Right lobe of liver (tissue), 6 donors: ENCODE measurements around the gene CACNB1. TPM values are rescaled to one million over a fixed set of nuclear protein-coding genes. Genes with fewer than 3 reads are reported as not detected.

Experiments
- ATAC-seq, 4 donors: fragments of 200-7000 bp; cut with Tn5 transposase; one replicate each; pipeline ENCODE4 v1.9.1; 2020; ENCODE audit warnings: mild to moderate bottlenecking in 4 of 4, moderate library complexity in 4 of 4
- DNase-seq, 3 donors: peaks; one replicate each; pipeline ENCODE4 v3.0.0-alpha.2; 2020
- H3K27ac ChIP-seq, 3 donors: fragments of 200-600 bp; one replicate each; pipeline ENCODE4 v1.8.0; 2022
- H3K27me3 ChIP-seq, 2 donors: fragments of 200-600 bp; one replicate each; pipeline ENCODE4 v1.8.0; 2022
- H3K36me3 ChIP-seq, 4 donors: fragments of 200-600 bp; sonication (generic) in 1 of 4; one replicate each; pipeline versions ENCODE4 v1.5.1 to v1.8.0; 2017 to 2022; ENCODE audit warnings: control low read depth in 1 of 4
- H3K4me1 ChIP-seq, 4 donors: fragments of 200-600 bp; sonication (generic) in 1 of 4; one replicate each; pipeline versions ENCODE4 v1.5.1 to v1.8.0; 2017 to 2022; ENCODE audit warnings: control low read depth in 1 of 4
- H3K4me3 ChIP-seq, 3 donors: fragments of 200-600 bp; one replicate each; pipeline ENCODE4 v1.8.0; 2022
- H3K9me3 ChIP-seq, 4 donors: fragments of 200-600 bp; sonication (generic) in 1 of 4; one replicate each; pipeline versions ENCODE4 v1.5.1 to v1.8.0; 2017 to 2022; ENCODE audit warnings: control low read depth in 1 of 4
- POLR2A ChIP-seq: fragments of 450-650 bp; IDR thresholded peaks from one replicate; pipeline ENCODE4 v1.6.1; 2017; ENCODE audit warnings: antibody characterized with exemption, mild to moderate bottlenecking
- WGBS: methylation state at CpG from one replicate; pipeline ENCODE4 v1.1.6; 2018; ENCODE audit warnings: low coverage, low lambda C conversion rate; ENCODE audit not compliant: insufficient coverage; ENCODE audit errors: missing lambda C conversion rate; 5-methylcytosine and 5-hydroxymethylcytosine counted together
- intact Hi-C, 2 donors: fragments of 100-400 bp; cut with DNase I; formaldehyde crosslinking; loops; one replicate each; pipeline versions ENCODE4 v1.11.2 to v1.14.1; 2022
- total RNA-seq, 6 experiments: library from RNA; depleted of rRNA in 2 of 6; stranded (reverse); fragments of >200 nt in 2 of 6; fragmentation: NEBNext Ultra II Directional in 3 of 6; extraction: Animal tissue kit (Norgen Biotek cat#: 25700) in 3 of 6; gene quantifications; one replicate each; pipeline versions ENCODE4 v1.1.0 to v1.2.4, GENCODE V29; 2016 to 2023
- TF ChIP-seq, protein P1 (sequence below), 4 donors: fragments of 200-600 bp in 3 of 4; fragments of 450-650 bp in 1 of 4; IDR thresholded peaks; one replicate each; pipeline versions ENCODE4 v1.5.1 to v1.8.0; 2016 to 2022; ENCODE audit warnings: antibody characterized with exemption in 4 of 4, mild to moderate bottlenecking in 2 of 4
- donor health status: DM: no; HTN: yes; CAD: no.
- donor health status: DM: no; HTN: no; CAD: no.
- donor health status: DM: no; HTN: no; CAD: no.
- donor health status: DM: no; HTN: yes; CAD: no.
- donor health status: DM: no; HTN: yes; CAD: no.

The CACNB1 gene
- total RNA-seq, 6 experiments from 2014 or later = 0.18 to 1.3 (median 0.27) TPM; not detected in 1

DNA sequence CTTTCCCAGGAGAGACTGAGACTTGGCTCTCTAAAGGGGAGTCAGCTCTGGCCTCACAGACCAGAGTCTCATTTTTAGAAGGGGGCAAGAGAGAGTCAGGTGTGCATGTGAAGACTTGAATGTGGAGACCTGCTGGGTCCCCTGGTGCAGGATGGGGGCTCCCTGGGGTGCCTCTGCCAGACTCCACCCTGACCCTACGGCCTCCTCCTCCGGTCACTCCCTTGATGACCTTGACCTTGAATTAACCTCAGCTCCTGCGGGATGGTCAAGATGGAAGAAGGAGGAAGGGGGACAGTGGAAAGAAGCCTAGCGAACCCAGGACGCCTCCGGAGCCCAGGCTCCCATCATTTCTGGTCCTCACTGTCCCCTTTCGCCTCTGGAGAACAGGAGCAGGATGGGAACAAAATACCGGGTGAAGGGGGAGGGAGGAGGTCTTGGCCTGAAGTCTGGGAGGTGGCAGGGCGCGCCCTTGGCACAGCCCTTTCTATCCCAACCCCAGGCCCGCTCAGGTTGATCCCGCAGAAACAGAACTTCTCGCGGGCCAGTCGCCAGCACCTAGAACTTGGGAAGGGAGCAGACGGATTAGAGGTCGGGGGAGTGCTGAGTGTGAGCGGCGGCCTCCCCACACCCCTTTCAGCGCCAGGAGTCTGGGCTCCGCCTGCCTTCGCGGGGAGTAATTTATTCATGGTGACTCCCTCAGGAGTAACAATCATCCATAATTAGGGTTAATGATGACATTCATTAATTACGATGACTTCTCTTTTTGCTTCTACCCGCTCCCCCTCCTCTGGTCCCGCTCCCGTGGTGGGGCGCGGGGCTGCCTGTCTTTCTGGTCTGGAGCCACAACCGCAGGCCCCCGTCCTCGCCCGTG lies 26.7 kb upstream of the CACNB1 start:
- H3K27me3 ChIP-seq = peaks cover 0 to 4% of the 10 kb centered on the region in 2 donors
- intact Hi-C loops = no loop called here
- DNase-seq (no peak), ATAC-seq (no peak)
- WGBS = 17% methylated on average over 14 of the region's 33 CpGs
- peaks cover 0 to 7% (median 0%) of the 10 kb centered on the region in 4 donors for H3K4me1 ChIP-seq
- no peaks in the 10 kb centered on the region for H3K36me3 ChIP-seq
- no peak overlapping the region for H3K4me3 ChIP-seq
- no peaks in the 10 kb centered on the region for H3K9me3 ChIP-seq
- H3K27ac ChIP-seq = no peak overlapping the region
- TF ChIP-seq POLR2A = no peak
- TF ChIP-seq, protein P1, sequence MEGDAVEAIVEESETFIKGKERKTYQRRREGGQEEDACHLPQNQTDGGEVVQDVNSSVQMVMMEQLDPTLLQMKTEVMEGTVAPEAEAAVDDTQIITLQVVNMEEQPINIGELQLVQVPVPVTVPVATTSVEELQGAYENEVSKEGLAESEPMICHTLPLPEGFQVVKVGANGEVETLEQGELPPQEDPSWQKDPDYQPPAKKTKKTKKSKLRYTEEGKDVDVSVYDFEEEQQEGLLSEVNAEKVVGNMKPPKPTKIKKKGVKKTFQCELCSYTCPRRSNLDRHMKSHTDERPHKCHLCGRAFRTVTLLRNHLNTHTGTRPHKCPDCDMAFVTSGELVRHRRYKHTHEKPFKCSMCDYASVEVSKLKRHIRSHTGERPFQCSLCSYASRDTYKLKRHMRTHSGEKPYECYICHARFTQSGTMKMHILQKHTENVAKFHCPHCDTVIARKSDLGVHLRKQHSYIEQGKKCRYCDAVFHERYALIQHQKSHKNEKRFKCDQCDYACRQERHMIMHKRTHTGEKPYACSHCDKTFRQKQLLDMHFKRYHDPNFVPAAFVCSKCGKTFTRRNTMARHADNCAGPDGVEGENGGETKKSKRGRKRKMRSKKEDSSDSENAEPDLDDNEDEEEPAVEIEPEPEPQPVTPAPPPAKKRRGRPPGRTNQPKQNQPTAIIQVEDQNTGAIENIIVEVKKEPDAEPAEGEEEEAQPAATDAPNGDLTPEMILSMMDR (IDR thresholded peaks at IDR 0.05) = no peak

DNA sequence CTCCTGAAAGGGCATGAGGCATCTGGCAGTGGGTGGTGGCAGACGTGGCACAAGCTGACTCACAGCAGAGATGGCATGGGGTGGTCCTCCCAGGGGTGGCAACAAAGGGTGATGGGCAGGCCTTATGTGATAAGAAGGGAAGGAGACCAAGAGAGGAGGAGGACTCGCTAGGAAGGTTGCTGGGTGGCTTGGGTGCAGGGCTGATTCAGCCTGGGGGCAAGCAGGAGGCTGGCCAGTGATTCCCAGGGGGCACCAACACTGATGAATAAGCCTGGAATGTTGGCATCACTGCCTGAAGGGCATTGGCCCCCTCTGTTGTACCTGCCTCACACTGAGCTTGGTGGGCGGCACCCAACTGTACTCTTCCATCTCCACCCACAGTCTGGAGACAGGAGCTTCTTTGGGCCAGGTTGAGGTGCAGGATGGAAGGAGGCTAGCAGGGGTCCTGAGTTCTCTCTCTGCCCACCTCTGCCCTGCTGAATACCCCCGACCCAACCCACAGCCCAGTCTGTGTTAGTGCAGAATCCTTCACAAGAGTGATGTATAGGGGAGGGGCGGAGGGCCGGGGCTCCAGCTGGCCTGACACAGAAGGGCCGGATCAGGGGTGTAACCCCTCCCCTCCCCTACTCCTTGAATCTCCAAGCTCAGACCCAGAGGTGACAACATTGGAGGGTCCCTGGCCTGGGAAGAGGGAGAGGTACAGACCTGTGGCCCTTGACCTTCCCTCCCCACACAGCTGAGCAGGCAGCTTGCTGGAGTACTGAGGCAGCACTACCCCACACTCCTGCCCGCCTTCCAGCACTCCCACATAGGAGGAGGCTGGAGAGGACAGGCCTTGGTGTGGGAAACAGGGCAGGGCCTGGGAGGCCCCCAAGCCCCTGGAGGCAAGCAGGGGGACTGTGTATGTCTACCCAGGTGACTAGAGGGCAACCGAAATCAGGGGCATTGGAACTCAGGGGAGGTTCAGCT lies 25.7 kb upstream of the CACNB1 start:
- TF ChIP-seq POLR2A = no peak
- TF ChIP-seq, protein P1 (IDR thresholded peaks at IDR 0.05) = no peak
- H3K27ac ChIP-seq = no peak overlapping the region
- peaks cover 0 to 4% of the 10 kb centered on the region in 2 donors for H3K27me3 ChIP-seq
- H3K4me3 ChIP-seq = no peak overlapping the region
- no peaks in the 10 kb centered on the region for H3K9me3 ChIP-seq
- no peak for ATAC-seq
- no peak for DNase-seq
- 81% methylated on average over 3 of the region's 9 CpGs for WGBS
- peaks cover 0 to 7% (median 0%) of the 10 kb centered on the region in 4 donors for H3K4me1 ChIP-seq
- H3K36me3 ChIP-seq = no peaks in the 10 kb centered on the region
- intact Hi-C loops = no loop called here

DNA sequence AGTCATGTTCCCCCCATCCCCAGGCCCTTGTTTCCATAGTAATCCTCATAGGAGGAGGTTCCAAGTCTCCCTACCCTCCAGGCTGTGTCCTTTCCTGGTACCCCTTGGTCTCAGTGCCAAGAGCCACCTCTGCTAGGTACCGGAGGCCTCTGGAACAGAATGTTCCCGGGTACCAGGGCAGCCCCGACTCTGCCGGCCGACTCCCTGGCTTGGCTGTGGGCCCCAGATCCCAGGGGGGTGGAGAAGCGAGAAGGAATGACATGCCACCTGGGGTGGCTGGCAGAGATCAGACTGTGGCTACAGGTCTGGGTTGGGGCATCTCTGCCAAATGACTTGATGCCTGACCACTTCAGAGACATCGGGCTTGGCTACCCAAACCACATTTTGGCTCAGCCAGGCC lies 24.7 kb upstream of the CACNB1 start:
- no peak for TF ChIP-seq POLR2A
- intact Hi-C loops = no loop called here
- H3K36me3 ChIP-seq = no peaks in the 10 kb centered on the region
- H3K4me1 ChIP-seq = peaks cover 0 to 7% (median 0%) of the 10 kb centered on the region in 4 donors
- H3K9me3 ChIP-seq = no peaks in the 10 kb centered on the region
- H3K27me3 ChIP-seq = peaks cover 0 to 10% of the 10 kb centered on the region in 2 donors
- ATAC-seq = no peak
- no peak overlapping the region for H3K4me3 ChIP-seq
- no peak overlapping the region for H3K27ac ChIP-seq
- no peak for DNase-seq
- no CpG with 5 or more reads among the region's 7 CpGs for WGBS

DNA sequence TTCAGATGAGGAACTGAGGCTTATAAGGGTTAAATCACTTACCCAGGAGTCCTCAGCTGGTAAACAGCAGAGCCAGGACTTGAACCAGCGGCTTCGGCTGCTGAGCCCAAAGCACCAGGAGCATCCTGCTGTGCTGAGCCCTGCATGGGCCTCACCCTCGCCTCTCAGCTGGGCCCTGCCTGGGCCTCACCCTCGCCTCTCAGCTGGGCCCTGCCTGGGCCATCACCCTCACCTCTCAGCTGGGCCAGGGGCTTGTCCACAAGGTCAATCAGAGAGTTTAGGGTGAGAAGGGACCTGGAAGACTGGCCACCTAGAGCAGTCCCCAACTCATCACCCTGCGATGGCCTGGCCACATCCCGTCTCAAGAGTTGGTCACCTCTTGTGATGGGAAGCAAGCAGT lies 24.1 kb upstream of the CACNB1 start:
- Histone ChIP-seq H3K36me3 (no peaks in the 10 kb centered on the region), H3K9me3 (no peaks in the 10 kb centered on the region), H3K27me3 (peaks cover 0 to 11% of the 10 kb centered on the region in 2 donors), H3K4me3 (no peak overlapping the region), H3K27ac (no peak overlapping the region), H3K4me1 (peaks cover 0 to 7% (median 0%) of the 10 kb centered on the region in 4 donors)
- no peak for DNase-seq
- WGBS = no CpG with 5 or more reads among the region's 6 CpGs
- no peak for ATAC-seq
- intact Hi-C loops = no loop called here
- TF ChIP-seq POLR2A = no peak
- TF ChIP-seq, protein P1 (IDR thresholded peaks at IDR 0.05) = no peak
